HTR-8/SVneo (cell line): ENCODE data around the gene GPR85.
"Not testable (repeated sequence)": the region's sequence is repeated elsewhere in the genome, so short reads cannot be mapped to it uniquely, and the experiment has no call there.

Experiments
- DNase-seq: peaks from one replicate; pipeline ENCODE4 v3.0.0; 2011; ENCODE audit warnings: low spot score, mixed read lengths; ENCODE audit not compliant: insufficient read length
- FAIRE-seq: peaks from 2 replicates; lab custom pipeline; 2011; peaks lifted over from hg19 to GRCh38; lab: Jason Lieb, UNC

GPR85 gene

GRCh38 chr7:113084496-113085172 lies 2.0 kb downstream of the GPR85 start:
- no peak for DNase-seq
- FAIRE-seq, result no peak

DNA sequence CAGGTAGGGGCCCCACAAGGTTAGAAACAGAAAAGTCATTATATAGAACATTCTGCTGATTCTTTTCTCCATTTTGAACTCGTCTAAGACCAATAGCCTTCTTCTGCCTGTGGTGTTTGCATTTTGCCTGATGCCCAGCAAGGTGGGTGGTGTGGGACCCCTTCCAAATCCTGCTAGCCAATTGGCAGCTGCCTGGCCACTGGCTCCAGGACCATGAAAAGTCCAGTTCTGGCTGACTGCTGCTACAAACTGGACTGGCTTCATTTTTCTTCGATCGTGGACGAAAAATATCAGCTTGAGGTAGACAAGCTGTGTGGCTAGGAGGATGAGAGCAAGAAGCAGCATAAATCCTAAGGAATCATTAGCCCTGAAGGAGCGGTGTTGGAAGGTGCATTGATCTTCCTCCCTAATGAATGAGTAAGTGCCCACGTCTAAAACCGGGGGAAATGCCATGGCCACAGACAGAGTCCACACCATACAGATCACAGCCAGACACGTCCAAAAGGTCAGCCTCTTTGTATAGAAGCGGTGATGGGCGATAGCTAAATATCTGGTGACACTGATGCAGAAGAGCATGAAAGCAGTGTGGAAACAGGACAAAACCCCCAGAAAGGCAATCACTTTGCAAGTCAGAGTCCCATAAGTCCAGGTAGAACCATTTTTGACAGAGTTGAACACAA lies 2.7 kb downstream of the GPR85 start:
- FAIRE-seq, result no peak
- no peak for DNase-seq

- DNase-seq, result no peak
- FAIRE-seq, result no peak
Measured at GRCh38 chr7:113083132-113083815, 3.4 kb downstream of the GPR85 start.

GRCh38 chr7:113078331-113078730 lies 8.3 kb downstream of the GPR85 start:
- FAIRE-seq, result no peak

DNA sequence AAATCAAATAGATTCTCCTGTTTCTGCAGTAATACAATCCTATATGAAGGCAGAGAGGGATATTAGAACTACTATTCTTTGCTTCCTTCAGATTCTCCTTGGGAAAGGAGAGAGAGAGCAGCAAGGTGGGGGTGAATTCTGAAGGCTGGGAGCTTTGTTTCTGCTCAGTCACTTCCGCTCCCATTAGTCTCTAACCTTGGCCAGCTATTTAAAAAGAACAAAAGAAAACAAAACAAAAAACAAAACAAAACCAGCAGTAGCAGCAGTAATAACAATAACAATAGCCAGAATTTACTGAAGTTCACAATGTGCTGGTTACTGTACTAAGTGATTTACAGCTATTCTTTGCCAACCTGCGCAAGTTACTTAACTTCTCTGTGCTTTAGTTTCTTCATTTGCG lies 9.9 kb downstream of the GPR85 start:
- FAIRE-seq (no peak), DNase-seq (no peak)

More at GRCh38 chr7:113078331-113078730, 8.3 kb downstream of the GPR85 start:
- no peak for DNase-seq

- DNase-seq (no peak), FAIRE-seq (no peak)
Measured at GRCh38 chr7:113071465-113071864, 15.2 kb downstream of the GPR85 start.

DNA sequence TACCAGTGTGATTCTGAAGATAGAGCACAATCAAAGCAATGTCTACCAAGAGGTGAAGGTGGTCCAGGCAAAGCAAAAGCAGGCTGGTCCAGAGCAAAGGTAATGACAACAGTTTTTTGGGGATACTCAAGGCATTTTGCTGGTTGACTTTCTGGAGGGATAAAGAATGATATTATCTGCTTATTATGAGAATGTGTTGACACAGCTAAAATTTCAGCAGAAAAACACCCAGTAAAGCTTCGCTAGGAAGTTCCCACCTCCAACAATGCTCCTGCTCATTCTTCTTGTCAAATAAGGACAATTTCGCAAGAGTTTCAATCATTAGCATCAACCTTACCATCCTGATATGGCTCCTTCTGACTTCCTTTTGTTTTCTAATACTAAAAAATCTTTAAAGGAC lies 24.1 kb downstream of the GPR85 start:
- FAIRE-seq, result no peak
- no peak for DNase-seq

GRCh38 chr7:113060100-113060499 lies 26.5 kb downstream of the GPR85 start:
- FAIRE-seq (no peak), DNase-seq (no peak)

DNA sequence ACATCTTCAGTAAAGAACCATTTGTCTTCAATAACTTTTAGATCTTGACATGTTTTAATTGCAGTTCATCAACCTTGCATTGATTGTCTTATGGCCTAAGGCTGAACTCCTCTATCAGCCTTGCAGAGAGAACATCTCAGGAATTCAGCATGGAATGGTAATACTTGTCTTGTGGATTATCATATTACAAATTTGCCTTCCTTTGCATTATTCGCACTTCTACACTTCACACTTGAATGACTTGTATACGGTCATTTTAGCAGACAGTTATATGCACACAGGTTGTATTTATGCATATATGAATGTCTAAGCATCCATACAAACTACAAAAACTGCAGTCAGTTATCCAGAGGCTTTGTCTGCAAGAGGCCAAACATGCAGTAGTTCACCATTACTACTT lies 31.7 kb downstream of the GPR85 start:
- no peak for FAIRE-seq
- DNase-seq, result no peak

DNA sequence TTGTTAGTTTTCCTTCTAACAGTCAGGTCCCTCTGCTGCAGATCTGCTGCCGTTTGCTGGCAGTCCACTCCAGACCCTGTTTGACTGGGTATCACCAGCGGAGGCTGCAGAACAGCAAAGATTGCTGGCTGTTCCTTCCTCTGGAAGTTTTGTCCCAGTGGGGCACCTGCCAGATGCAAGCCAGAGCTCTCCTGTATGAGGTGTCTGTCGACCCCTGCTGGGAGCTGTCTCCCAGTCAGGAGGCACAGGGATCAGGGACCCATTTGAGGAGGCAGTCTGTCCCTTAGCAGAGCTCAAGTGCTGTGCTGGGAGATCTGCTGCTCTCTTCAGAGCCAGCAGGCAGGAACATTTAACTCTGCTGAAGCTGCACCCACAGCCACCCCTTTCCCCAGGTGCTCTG lies 32.4 kb downstream of the GPR85 start:
- FAIRE-seq, DNase-seq: not testable (repeated sequence)

- DNase-seq, FAIRE-seq: not testable (repeated sequence)
Measured at GRCh38 chr7:113049221-113049620, 37.4 kb downstream of the GPR85 start.

DNA sequence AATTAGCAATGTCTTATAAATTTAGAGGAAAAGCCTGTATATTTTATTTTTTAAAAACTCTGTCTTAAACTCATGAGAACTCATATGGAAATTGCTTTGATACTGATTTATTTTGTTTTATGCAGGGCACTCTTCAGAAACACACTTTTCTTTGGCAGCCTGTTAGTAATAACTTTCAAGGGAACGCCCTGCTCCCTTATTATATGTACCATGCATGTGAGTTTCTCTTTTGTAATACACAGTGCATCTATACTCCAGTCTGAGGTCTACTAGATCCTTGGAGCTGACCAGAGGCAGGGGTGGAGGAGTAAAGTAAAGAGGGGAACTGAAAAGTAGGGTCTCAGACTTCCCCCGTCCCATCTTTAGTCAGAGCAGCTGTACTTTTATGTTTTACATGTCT lies 40.2 kb downstream of the GPR85 start:
- DNase-seq, result no peak
- no peak for FAIRE-seq

DNA sequence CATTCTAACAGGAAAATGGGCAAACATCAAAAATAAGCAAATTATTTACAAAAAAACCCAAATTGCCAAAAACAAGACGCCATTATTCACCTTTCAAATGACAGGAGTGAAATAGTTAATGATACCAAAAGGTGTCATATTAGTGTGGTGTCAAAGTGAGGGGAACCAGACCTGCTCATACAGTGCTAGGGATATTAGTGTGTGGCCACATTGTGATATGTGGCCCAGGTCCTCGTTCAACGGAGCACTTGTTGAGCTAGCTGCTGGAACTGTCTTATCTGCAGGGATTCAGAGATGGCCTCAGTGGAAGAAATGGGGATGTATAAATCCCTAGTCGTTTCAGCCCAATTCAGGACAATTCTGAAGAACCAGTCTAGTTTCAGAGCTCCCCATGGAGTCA lies 41.2 kb downstream of the GPR85 start:
- FAIRE-seq (no peak), DNase-seq (no peak)

DNA sequence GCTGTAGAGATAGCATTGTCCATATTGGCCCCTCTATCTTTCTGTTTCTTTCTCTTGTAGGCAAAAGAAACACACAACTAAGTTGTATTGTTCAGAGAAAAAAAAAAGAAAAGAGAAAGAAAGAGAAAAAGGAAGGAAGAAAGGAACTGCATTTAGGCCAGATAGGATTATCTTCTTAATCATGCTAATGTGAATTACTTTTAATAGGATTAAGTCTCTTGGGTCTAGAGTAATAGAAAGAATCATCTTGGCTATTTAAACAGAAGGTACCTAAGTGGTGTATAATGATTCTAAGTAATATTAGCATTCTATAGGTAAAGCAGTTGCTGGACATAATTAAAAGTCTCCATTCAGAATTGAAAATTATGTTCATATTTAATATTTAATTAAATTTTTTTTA lies 42.2 kb downstream of the GPR85 start:
- FAIRE-seq (no peak), DNase-seq (no peak)

DNA sequence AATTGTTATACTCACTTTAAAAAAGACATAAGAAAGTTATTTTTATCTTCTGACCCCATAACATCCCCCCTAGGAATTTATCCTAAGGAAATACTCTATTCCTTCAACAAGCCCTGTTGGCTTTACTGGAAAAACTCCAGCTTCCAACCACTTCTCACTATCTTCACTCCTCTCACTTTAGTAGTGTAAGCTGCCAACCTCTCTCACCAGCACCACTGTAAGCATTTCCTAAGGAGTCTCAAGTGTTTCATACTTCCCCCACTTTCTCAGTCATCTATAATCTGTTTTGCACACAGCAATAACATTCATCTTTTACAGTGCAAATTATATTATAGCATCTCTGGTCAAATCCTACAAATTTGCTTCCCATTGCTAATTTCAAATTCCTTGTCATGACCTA lies 45.8 kb downstream of the GPR85 start:
- FAIRE-seq, result no peak
- DNase-seq, result no peak

DNA sequence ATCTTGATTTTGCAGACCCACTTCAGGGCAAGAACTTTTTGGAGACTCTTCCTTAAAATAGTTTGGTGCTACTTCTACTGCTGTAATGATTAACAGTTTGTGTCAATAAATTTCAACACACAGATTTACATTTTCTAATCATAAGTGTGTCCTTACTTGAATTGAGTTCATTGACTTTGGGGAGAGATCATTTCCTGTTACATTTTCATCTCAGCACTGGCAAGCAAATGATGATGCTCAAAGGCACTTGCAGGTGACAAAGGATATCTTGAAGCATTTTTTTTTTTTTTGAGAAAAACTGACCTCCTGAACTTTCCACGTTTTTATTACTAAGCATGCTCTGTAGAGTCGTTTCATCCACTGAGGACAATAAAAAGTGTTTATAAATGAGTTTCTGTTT lies 52.7 kb downstream of the GPR85 start:
- no peak for FAIRE-seq
- DNase-seq, result no peak
